ENCODE results near the gene OTULINL. TPM values are rescaled to one million over a fixed set of nuclear protein-coding genes. Genes with fewer than 3 reads are reported as not detected.

The OTULINL gene
- total RNA-seq, 1 donor from 2014 or later = 16.7 TPM

- no peak for DNase-seq (ENCODE audit: low spot score)
These were observed 18.0 kb downstream of the OTULINL start for GRCh38 chr5:14599476-14600127.

- DNase-seq (ENCODE audit: low spot score) = no peak
These were observed 19.3 kb downstream of the OTULINL start for GRCh38 chr5:14600846-14601245.

DNA sequence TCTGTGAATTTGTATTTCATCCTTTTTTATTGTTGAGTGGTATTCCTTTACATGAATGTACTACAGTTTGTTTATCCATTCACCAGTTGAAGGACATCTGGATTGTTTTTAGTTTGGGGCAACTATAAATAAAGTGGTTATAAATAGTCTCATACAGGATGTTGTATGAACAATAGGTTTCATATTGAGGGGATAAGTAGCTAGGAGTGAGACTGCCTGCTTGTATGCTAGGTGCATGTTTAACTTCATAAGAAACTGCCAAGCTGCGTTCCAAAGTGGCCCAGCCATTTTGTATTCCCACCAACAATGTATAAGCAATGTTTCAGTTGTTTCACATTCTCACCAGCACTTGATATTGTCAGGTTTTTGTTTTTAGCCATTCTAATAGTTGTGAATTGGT, 21.5 kb downstream of the OTULINL start:
- no peak for DNase-seq (ENCODE audit: low spot score)

DNA sequence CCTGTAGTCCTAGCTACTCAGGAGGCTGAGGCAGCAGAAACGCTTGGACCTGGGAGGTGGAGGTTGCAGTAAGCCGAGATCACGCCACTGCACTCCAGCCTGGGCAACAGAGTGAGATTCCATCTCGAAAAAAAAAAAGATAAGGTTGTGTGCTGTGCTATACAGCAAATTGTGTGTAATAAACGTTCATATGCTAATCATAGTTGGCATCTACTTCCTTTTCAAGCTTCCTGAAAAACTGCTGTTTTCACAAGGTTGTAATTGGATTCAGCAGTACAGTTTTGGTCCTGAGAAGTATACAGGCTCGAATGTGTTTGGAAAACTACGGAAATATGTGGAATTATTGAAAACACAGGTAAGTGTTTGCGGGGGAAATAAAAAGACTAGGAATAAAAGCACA, 25.5 kb downstream of the OTULINL start:
- no peak for DNase-seq (ENCODE audit: low spot score)

DNA sequence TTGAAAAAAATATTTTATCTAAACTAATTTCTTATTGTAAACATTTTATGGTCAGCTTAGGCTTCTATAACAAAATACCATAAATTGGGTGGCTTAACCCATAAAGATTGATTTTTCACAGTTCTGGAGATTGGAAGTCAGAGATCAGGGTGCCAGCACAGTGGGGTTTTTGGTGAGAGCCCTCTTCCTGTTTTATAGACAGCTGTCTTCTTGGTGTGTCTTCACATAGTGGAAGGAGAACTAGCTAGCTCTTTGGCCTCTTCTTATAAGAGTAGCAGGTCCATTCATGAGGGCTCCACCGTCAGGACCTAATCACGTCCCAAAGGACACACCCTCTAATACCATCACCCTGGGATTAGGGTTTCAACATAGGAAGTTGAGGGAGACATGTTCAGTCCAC, 26.6 kb downstream of the OTULINL start:
- DNase-seq (ENCODE audit: low spot score) = no peak

DNA sequence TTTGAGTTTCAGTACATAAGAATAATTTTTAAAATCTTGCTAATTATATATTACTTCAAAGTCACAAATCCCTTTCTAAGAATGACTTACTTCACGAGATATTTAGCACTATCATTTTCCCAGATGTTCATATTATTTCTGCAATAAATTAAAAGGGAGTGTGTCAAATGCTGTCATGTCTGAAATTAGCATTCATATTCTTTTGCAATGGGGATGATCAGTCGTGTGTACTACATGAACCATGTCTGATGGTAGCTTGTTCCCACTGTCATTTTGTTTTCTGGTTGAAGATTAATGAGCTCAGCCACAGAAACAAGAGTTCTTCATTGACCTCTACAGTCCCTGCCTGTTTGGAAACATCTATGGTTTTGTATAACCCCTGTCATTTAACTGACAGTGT, 30.1 kb downstream of the OTULINL start:
- no peak for DNase-seq (ENCODE audit: low spot score)

- no peak for DNase-seq (ENCODE audit: low spot score)
These were observed 32.9 kb downstream of the OTULINL start for GRCh38 chr5:14614490-14614889.

GRCh38 chr5:14615365-14615764, 33.8 kb downstream of the OTULINL start:
- DNase-seq (ENCODE audit: low spot score) = no peak

- DNase-seq (ENCODE audit: low spot score) = no peak
These were observed 35.8 kb downstream of the OTULINL start for GRCh38 chr5:14617441-14617840.

GRCh38 chr5:14627270-14627669, 45.7 kb downstream of the OTULINL start:
- no peak for DNase-seq (ENCODE audit: low spot score)

DNA sequence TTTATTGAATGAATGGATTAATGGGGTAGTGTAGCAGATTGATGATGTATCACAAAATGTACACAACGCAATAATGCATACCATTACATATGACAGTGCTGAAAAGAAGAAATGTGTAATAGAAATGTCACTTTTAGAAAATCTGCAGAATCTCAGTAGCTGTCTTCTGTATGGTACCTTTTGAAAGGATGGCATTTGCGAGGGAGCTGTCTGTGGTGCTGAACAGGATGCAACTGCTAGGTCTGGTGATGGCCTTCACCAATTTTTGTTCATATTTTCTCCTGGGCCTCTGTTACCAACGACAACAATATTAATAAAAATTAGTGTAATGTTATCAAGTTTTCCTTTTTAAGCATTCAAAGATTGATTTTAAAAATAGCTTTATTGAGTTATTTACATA, 46.8 kb downstream of the OTULINL start:
- no peak for DNase-seq (ENCODE audit: low spot score)

DNA sequence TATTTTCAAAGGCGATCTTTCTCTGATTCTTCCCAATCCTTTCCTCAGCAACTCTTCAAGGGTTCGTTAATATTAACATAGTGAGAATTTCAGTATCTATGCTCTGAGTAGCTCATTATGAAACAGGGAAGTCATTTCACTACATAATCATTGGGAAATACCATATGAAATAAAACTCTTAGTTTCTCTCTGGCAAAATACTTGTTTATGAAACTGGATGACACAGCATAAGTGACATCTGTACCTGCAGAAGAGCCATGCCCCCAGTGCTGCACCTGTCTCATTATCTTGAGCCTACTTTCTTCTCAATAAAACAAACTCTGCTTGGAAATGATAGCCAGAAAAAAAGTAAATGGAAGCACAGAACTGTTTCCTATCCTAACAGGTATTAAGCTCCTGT, 49.1 kb downstream of the OTULINL start:
- DNase-seq (ENCODE audit: low spot score) = no peak

- DNase-seq (ENCODE audit: low spot score) = no peak
These were observed 54.1 kb downstream of the OTULINL start for GRCh38 chr5:14635656-14636055.

- no peak for DNase-seq (ENCODE audit: low spot score)
These were observed 59.2 kb downstream of the OTULINL start for GRCh38 chr5:14640765-14641164.

GRCh38 chr5:14644623-14645237, 63.1 kb downstream of the OTULINL start:
- no peak for DNase-seq (ENCODE audit: low spot score)

DNA sequence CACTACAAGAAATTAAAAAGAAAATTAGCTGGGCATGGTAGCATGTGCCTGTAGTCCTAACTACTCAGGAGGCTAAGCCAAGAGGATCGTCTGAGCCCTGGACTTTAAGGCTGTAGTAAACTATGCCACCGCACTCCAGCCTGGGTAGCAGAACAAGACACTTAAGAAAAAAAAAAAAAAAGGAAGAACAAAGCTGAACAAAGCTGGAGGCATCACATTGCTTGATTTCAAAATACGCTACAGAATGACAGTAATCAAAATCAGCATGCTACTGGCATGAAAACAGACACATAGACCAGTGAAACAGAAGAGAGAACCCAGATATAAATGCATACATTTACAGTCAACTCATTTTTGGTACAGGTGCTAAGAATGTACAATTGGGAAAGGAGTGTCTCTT, 68.5 kb downstream of the OTULINL start:
- DNase-seq (ENCODE audit: low spot score) = no peak

DNA sequence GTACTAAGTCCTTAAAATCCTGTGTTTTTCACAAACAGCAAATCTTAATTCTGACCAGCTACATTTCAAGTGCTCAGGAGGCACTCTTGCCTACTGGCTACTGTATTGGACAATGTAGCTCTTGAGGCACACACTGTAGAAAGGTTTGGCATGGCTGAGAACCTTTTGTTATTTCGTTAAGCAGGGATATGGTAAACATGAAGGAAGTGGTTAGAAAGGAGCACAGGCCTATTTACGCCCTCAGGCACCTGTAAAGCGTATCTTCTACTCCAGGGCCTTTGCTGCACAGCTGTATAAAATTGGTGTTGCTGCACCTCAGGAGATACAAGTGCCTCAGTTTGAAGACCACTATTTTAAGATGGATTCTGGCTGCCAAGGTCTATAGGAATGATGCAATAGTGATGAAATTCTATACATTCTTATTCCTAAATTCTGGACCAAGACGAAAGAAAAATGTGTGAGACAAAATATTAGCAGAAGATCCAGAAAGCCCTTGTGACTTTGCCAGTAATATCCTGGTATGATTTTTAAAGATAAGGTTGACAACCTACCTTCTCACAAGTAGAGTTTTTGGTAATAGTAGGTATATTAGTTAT, 73.7 kb downstream of the OTULINL start:
- DNase-seq (ENCODE audit: low spot score) = no peak

DNA sequence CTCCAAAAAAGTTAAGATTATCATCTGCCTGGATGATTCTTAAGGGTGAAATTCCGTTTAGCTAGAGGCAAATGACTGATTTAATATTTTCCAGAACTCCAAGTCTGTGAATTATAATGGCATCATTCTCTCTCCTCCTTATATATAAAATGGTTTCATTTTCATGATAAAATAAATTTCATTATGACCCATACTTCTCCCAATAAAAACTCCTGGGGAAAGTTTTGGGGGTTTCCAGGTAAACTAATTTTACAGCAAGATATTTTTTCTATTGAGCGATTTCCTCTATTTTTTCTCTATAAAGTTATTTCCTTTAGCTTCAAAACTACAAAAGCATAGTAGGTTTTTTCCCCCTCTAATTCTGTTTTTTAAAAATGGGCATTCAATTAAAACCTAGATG, 75.3 kb downstream of the OTULINL start:
- no peak for DNase-seq (ENCODE audit: low spot score)

GRCh38 chr5:14659821-14660607, 78.4 kb downstream of the OTULINL start:
- no peak for DNase-seq (ENCODE audit: low spot score)

- DNase-seq (ENCODE audit: low spot score) = no peak
These were observed 79.2 kb downstream of the OTULINL start for GRCh38 chr5:14660833-14661232.
